ENCODE measurements around the gene CDH24.
A peak's percentile ranks its signal among the peaks of the same experiment; 100 is the strongest.

Gene CDH24

GRCh38 chr14:23062002-23062401, 4.7 kb upstream of the CDH24 start:
- no peak overlapping the region for H3K4me3 ChIP-seq (ENCODE audit: low read depth, low read length)
- TF ChIP-seq MAX (IDR thresholded peaks at IDR 0.05; ENCODE audit: low read depth, low read length) (no peak), CTCF (IDR thresholded peaks at IDR 0.05; ENCODE audit: low read depth, low read length) (no peak), MYC (IDR thresholded peaks at IDR 0.05; ENCODE audit: low read depth, low read length) (no peak), POLR2A (IDR thresholded peaks at IDR 0.05; ENCODE audit: extremely low read depth, insufficient read length) (no peak)
- no peak for DNase-seq (ENCODE audit: low read depth)

- DNase-seq (ENCODE audit: low read depth), result no peak
- H3K4me3 ChIP-seq (ENCODE audit: low read depth, low read length), result no peak overlapping the region
- no peak for TF ChIP-seq MYC (IDR thresholded peaks at IDR 0.05; ENCODE audit: low read depth, low read length)
- no peak for TF ChIP-seq MAX (IDR thresholded peaks at IDR 0.05; ENCODE audit: low read depth, low read length)
- TF ChIP-seq POLR2A (IDR thresholded peaks at IDR 0.05; ENCODE audit: extremely low read depth, insufficient read length), result no peak
- no peak for TF ChIP-seq CTCF (IDR thresholded peaks at IDR 0.05; ENCODE audit: low read depth, low read length)
Measured at GRCh38 chr14:23060536-23061260, 3.4 kb upstream of the CDH24 start.

GRCh38 chr14:23058654-23059504, 1.6 kb upstream of the CDH24 start:
- peak; percentile 13 for DNase-seq (ENCODE audit: low read depth)
- TF ChIP-seq MYC (IDR thresholded peaks at IDR 0.05; ENCODE audit: low read depth, low read length), result no peak
- no peak for TF ChIP-seq POLR2A (IDR thresholded peaks at IDR 0.05; ENCODE audit: extremely low read depth, insufficient read length)
- no peak for TF ChIP-seq MAX (IDR thresholded peaks at IDR 0.05; ENCODE audit: low read depth, low read length)
- no peak for TF ChIP-seq CTCF (IDR thresholded peaks at IDR 0.05; ENCODE audit: low read depth, low read length)
- H3K4me3 ChIP-seq (ENCODE audit: low read depth, low read length), result no peak overlapping the region

GRCh38 chr14:23057757-23058653, 685 bp upstream of the CDH24 start:
- peak; percentile 92 for DNase-seq (ENCODE audit: low read depth)
- TF ChIP-seq MAX (IDR thresholded peaks at IDR 0.05; ENCODE audit: low read depth, low read length) (peak; percentile 53), CTCF (IDR thresholded peaks at IDR 0.05; ENCODE audit: low read depth, low read length) (peak; percentile 85), POLR2A (IDR thresholded peaks at IDR 0.05; ENCODE audit: extremely low read depth, insufficient read length) (peak; percentile 27), MYC (IDR thresholded peaks at IDR 0.05; ENCODE audit: low read depth, low read length) (peak; percentile 77)
- H3K4me3 ChIP-seq (ENCODE audit: low read depth, low read length), result peak overlapping the region; percentile 46
